Stomach (tissue), 9 donors: ENCODE measurements around the gene CHAF1B. TPM values are rescaled to one million over a fixed set of nuclear protein-coding genes. Genes with fewer than 3 reads are reported as not detected.

ENCODE experiments used
- DNase-seq, 2 donors: peaks; one replicate each; pipeline versions ENCODE4 v3.0.0 to v3.0.0-alpha.2; 2013 to 2019
- H3K27ac ChIP-seq, 5 donors: fragments of 200-600 bp in 4 of 5; sonication (generic) in 4 of 5; one replicate each; pipeline ENCODE4 v1.5.1; 2013 to 2019; ENCODE audit warnings: mild to moderate bottlenecking in 1 of 5, moderate library complexity in 1 of 5
- H3K27me3 ChIP-seq, 3 donors: fragments of 200-600 bp; sonication (generic); one replicate each; pipeline ENCODE4 v1.5.1; 2017 to 2019; ENCODE audit warnings: mixed run types in 1 of 3
- H3K36me3 ChIP-seq, 4 donors: fragments of 200-600 bp; sonication (generic); 1 replicate in 3 of 4; 2 replicates in 1 of 4; pipeline ENCODE4 v1.5.1; 2016 to 2019
- H3K4me1 ChIP-seq, 4 donors: fragments of 200-600 bp; sonication (generic); one replicate each; pipeline ENCODE4 v1.5.1; 2016 to 2019
- H3K4me3 ChIP-seq, 4 donors: fragments of 200-600 bp; sonication (generic) in 3 of 4; one replicate each; pipeline ENCODE4 v1.5.1; 2016 to 2019; ENCODE audit warnings: mild to moderate bottlenecking in 1 of 4
- H3K9me3 ChIP-seq, 4 donors: fragments of 200-600 bp; sonication (generic); one replicate each; pipeline ENCODE4 v1.5.1; 2016 to 2019
- EP300 ChIP-seq: sonication (generic); formaldehyde crosslinking; IDR thresholded peaks from one replicate; pipeline ENCODE4 v1.6.1; 2017; ENCODE audit warnings: antibody characterized with exemption
- POLR2A ChIP-seq, 4 donors: fragments of 450-650 bp; IDR thresholded peaks; one replicate each; pipeline ENCODE4 v1.6.1; 2016; ENCODE audit warnings: antibody characterized with exemption in 4 of 4, control low read depth in 2 of 4, mild to moderate bottlenecking in 1 of 4, moderate library complexity in 1 of 4
- POLR2AphosphoS5 ChIP-seq, 3 donors: sonication (generic); formaldehyde crosslinking; IDR thresholded peaks; one replicate each; pipeline ENCODE4 v1.6.1; 2016; ENCODE audit warnings: antibody characterized with exemption in 3 of 3
- WGBS, 5 donors: extraction: QIAGEN DNeasy Blood & Tissue Kit in 3 of 5; methylation state at CpG; one replicate each; pipeline versions ENCODE4 v1.1.5 to v1.1.7; 2013 to 2018; 5-methylcytosine and 5-hydroxymethylcytosine counted together
- intact Hi-C: fragments of 100-400 bp; cut with DNase I; formaldehyde crosslinking; loops from one replicate; pipeline ENCODE4 v1.15.1; 2023; ENCODE audit warnings: low total_unique reads
- polyA plus RNA-seq, 3 donors: library from polyadenylated mRNA; stranded (reverse); fragments of 200-250 nt; gene quantifications; one replicate each; pipeline ENCODE4 v1.2.3, GENCODE V29; 2013
- total RNA-seq, 5 donors: library from RNA; depleted of rRNA; stranded (reverse); fragments of >200 nt; gene quantifications; one replicate each; pipeline versions ENCODE4 v1.1.0 to v1.2.3, GENCODE V29; 2014 to 2016
- TF ChIP-seq, protein P1 (sequence below), 7 experiments: fragments of 450-650 bp in 4 of 7; fragments of 200-600 bp in 3 of 7; sonication (generic) in 3 of 7; IDR thresholded peaks; one replicate each; pipeline ENCODE4 v1.5.1; 2016 to 2019; ENCODE audit warnings: antibody characterized with exemption in 7 of 7, control low read depth in 2 of 7, mild to moderate bottlenecking in 1 of 7
- donor health status: healthy with polysubstance abuse.
- donor health status: Bipolar disorder and iron deficiency.
- donor health status: healthy.

CHAF1B gene
- total and polyA plus RNA-seq, 8 donors: 0.29 to 15.2 (median 1.4) TPM

DNA sequence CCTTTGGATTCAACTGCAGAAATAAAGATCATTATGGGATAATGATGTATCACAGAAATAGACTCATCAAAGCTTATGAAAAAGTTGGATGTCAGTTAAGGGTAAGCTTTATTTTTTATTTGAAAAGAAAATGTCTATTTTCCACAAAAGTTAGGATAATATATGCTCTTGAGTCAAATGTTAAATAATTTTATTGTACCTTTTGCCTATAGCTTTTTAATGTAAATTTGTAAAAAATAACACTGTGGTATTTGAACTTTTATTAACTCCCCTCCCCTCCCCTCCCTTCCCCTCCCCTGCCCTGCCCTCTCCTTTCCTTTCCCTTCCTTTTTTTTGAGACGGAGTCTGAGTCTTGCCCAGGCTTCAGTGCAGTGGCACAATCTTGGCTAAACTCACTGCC, 40.3 kb upstream of the CHAF1B start:
- Histone ChIP-seq H3K4me3 (no peak overlapping the region), H3K27me3 (no peaks in the 10 kb centered on the region), H3K36me3 (peaks cover 60 to 100% (median 99%) of the 10 kb centered on the region in 4 donors), H3K27ac (no peak overlapping the region), H3K9me3 (no peaks in the 10 kb centered on the region), H3K4me1 (peaks cover 0 to 9% (median 2%) of the 10 kb centered on the region in 4 donors)
- TF ChIP-seq, protein P1, sequence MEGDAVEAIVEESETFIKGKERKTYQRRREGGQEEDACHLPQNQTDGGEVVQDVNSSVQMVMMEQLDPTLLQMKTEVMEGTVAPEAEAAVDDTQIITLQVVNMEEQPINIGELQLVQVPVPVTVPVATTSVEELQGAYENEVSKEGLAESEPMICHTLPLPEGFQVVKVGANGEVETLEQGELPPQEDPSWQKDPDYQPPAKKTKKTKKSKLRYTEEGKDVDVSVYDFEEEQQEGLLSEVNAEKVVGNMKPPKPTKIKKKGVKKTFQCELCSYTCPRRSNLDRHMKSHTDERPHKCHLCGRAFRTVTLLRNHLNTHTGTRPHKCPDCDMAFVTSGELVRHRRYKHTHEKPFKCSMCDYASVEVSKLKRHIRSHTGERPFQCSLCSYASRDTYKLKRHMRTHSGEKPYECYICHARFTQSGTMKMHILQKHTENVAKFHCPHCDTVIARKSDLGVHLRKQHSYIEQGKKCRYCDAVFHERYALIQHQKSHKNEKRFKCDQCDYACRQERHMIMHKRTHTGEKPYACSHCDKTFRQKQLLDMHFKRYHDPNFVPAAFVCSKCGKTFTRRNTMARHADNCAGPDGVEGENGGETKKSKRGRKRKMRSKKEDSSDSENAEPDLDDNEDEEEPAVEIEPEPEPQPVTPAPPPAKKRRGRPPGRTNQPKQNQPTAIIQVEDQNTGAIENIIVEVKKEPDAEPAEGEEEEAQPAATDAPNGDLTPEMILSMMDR (IDR thresholded peaks at IDR 0.05): no peak
- TF ChIP-seq POLR2AphosphoS5 (IDR thresholded peaks at IDR 0.05) (no peak), POLR2A (IDR thresholded peaks at IDR 0.05) (no peak), EP300 (no peak)
- DNase-seq: no peak
- 78 to 100% (median 80%) methylated on average over 1 of the region's 1 CpG for WGBS, 5 donors
- intact Hi-C loops: no loop called here

DNA sequence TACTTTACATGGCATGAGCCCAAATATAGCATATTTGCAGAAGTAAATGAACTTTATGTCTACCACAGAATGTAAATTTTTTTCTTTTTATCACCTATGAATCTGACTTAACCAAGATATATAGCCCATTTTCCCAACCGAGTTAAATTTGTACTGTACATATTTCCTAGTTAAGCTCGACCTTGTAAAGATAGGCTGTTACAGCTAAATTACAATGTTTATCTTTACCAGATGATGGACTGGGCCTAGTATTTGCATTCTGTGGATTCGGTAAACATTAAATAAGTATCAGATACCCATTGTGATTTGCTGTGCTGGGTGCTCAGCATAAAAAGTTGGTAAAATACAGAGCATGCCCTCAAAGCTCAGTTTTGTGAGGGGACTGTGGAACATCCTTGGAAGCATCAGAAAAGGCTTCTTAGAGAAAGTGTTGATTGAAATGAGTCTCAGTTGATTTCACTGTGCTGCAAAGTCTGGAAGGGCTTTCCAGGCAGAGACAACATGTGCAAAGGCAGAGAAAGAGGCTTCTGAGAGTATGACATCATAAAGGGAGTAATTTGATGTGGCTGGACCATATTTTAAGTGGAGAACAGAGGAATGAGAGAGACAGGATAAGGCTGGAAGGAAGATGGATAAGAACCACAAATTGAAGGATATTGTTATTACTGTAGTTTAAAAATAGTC, 37.8 kb upstream of the CHAF1B start:
- 22 to 50% (median 36%) methylated on average over 3 of the region's 3 CpGs for WGBS, 5 donors
- no peaks in the 10 kb centered on the region for H3K27me3 ChIP-seq

DNA sequence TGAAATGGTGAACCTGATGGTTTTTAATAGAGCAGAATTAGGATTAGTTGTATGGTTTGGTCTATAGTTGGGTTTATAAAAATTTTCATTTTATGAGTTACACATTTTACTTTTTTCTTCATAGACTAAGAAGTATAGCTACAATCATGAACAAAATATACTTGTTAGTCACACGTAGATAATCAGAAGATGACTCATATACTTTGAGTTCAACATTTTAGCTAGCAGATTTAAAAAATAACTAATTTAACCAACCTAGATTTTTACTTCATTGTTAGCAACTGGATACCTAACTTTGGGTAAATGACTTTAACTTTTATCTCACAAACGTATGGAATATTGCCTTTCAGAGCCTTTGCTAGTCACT, 37.2 kb upstream of the CHAF1B start:
- WGBS, 5 donors: 80 to 85% (median 83%) methylated on average over 2 of the region's 2 CpGs
- intact Hi-C loops: no loop called here
- TF ChIP-seq POLR2AphosphoS5 (IDR thresholded peaks at IDR 0.05) (no peak), EP300 (no peak), POLR2A (IDR thresholded peaks at IDR 0.05) (no peak)
- TF ChIP-seq, protein P1 (IDR thresholded peaks at IDR 0.05): no peak

More for the DNA sequence above, 37.8 kb upstream of the CHAF1B start:
- intact Hi-C loops: no loop called here
- peaks cover 62 to 100% (median 98%) of the 10 kb centered on the region in 4 donors for H3K36me3 ChIP-seq
- peaks cover 0 to 9% (median 2%) of the 10 kb centered on the region in 4 donors for H3K4me1 ChIP-seq
- H3K9me3 ChIP-seq: no peaks in the 10 kb centered on the region
- DNase-seq: no peak
- H3K27ac ChIP-seq: no peak overlapping the region
- H3K4me3 ChIP-seq: no peak overlapping the region
- TF ChIP-seq POLR2AphosphoS5 (IDR thresholded peaks at IDR 0.05): no peak
- TF ChIP-seq, protein P1 (IDR thresholded peaks at IDR 0.05): no peak
- no peak for TF ChIP-seq POLR2A (IDR thresholded peaks at IDR 0.05)
- no peak for TF ChIP-seq EP300

DNA sequence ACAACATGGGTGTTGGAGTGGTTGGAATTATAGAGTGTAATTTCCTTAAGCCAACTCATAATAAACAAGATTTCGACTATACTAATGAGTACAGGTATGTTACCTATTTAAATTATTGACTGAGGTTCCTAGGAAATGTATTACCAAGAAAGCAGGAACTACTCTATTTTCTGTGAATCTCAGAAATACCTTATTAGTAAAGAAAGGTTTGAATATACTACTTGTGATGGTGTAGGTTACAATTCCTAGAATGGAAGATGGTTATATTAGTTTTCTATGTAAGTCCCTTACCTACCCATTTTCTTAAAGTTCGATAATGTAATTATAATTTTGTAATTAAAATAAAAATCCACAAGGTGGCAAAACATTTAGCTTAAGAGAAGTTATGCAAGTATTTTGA, 35.9 kb upstream of the CHAF1B start:
- Histone ChIP-seq H3K4me1 (peaks cover 0 to 9% (median 2%) of the 10 kb centered on the region in 4 donors), H3K27ac (no peak overlapping the region), H3K27me3 (no peaks in the 10 kb centered on the region), H3K36me3 (peaks cover 60 to 98% (median 93%) of the 10 kb centered on the region in 4 donors), H3K9me3 (no peaks in the 10 kb centered on the region), H3K4me3 (no peak overlapping the region)
- no peak for DNase-seq
- intact Hi-C loops: no loop called here
- 98 to 99% (median 99%) methylated on average over 2 of the region's 2 CpGs for WGBS, 5 donors
- TF ChIP-seq EP300 (no peak), POLR2AphosphoS5 (IDR thresholded peaks at IDR 0.05) (no peak)

More for the DNA sequence above, 37.2 kb upstream of the CHAF1B start:
- Histone ChIP-seq H3K4me1 (peaks cover 0 to 9% (median 2%) of the 10 kb centered on the region in 4 donors), H3K27me3 (no peaks in the 10 kb centered on the region), H3K9me3 (no peaks in the 10 kb centered on the region), H3K27ac (no peak overlapping the region), H3K4me3 (no peak overlapping the region), H3K36me3 (peaks cover 61 to 100% (median 98%) of the 10 kb centered on the region in 4 donors)
- DNase-seq: no peak

DNA sequence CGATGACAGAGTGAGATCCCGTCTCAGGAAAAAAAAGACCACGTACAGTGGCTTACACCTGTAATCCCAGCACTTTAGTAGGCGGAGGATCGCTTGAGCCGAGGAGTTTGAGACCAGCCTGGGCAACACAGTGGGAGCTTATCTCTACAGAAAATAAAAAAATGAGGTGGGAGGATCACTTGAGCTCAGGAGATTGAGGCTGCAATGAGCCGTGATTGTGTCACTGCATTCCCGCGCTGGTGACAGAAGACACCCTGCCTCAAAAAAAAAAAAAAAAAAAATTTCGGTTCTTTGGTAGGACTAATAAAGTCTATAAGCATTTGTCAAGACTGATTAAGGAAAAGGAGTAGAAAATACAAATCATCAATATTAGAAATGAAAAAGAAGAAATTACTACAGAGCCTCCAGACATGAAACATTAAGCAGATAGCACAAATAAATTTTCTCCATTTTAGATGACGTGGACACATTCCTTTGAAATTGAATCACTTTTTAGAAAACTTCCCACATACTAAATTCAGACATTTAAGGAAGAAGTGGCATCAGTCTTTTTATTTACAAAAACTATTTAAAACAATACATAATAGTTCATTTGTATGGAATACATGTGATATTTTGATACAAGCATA, 34.8 kb upstream of the CHAF1B start:
- Histone ChIP-seq H3K4me3 (no peak overlapping the region), H3K36me3 (peaks cover 57 to 98% (median 93%) of the 10 kb centered on the region in 4 donors), H3K9me3 (no peaks in the 10 kb centered on the region), H3K27ac (no peak overlapping the region), H3K27me3 (no peaks in the 10 kb centered on the region), H3K4me1 (peaks cover 0 to 9% (median 2%) of the 10 kb centered on the region in 4 donors)
- WGBS, 5 donors: 90 to 96% (median 91%) methylated on average over 11 of the region's 11 CpGs
- intact Hi-C loops: no loop called here
- TF ChIP-seq POLR2AphosphoS5 (IDR thresholded peaks at IDR 0.05): no peak
- no peak for TF ChIP-seq EP300
- TF ChIP-seq, protein P1 (IDR thresholded peaks at IDR 0.05): no peak
- TF ChIP-seq POLR2A (IDR thresholded peaks at IDR 0.05): no peak
- no peak for DNase-seq
